B cell (primary cell): ENCODE measurements around the gene COBL.

Experiments
- CTCF ChIP-seq: fragments of 200-600 bp; IDR thresholded peaks from one replicate; pipeline ENCODE4 v1.8.0; 2022; ENCODE audit warnings: antibody characterized with exemption, mild to moderate bottlenecking
- EZH2 ChIP-seq: IDR thresholded peaks from 2 replicates; pipeline ENCODE4 v1.6.1; 2012; ENCODE audit warnings: borderline replicate concordance, low read depth, mild to moderate bottlenecking, moderate library complexity, low read length; ENCODE audit not compliant: insufficient read depth, poor library complexity, severe bottlenecking

- TF ChIP-seq EZH2, result no peak
- TF ChIP-seq CTCF, result no peak
Measured at GRCh38 chr7:51144178-51144577, 172.4 kb downstream of the COBL start.
